HG03025 (cell line): Measurements from ENCODE around the gene PHYKPL.

Experiments used
- ATAC-seq: cut with Tn5 transposase; IDR thresholded peaks from one replicate; pipeline ENCODE4 v1.9.1; 2021; ENCODE audit warnings: mild to moderate bottlenecking, moderate library complexity; ENCODE audit not compliant: unreplicated experiment, low FRiP score

PHYKPL gene

DNA sequence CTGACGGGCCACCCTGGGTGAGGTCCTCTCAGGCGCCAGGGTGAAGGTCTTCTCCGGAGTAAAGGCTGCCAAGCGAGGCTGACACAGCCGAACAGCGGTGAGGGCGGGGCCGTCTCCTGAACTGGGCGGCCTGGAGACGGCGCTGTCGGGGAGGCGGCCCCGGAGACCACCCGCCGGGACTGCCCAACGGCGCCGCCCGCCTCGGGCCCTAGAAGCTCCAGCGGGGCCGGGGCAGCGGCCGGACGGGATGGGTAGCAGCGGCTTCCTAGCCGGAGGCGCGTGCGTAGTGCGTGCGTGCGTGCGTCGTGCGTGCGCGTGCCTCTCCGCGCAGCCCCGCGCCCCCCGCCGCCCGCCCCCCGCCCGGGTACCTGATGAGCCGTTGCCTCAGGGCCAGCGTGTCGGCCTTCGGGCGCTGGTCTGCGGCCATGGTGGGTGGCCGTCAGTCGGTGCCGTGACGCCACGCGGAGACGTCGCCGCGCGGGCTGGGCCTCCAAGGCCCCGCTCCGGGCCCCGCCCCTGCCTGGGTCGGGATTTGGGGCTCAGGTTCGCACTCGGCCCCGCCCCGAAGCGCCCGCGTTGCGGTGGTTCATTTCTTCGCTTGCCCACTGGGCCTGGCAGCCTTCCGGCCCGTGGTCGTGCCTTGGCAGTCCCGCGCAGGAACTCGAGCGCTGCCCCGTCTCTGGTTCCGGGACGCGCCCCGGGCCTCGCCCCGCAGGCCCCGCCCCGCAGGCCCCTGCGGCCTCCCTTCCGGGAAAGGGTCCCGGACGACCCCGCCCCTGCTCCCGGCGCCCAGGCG, at the start of gene PHYKPL:
Gene PHYKPL, minus strand, starts transcription at position 679 of the 796 bp plus-strand sequence. Its CDS starts 252 bp downstream, at position 427.
- ATAC-seq: peak; percentile 52

DNA sequence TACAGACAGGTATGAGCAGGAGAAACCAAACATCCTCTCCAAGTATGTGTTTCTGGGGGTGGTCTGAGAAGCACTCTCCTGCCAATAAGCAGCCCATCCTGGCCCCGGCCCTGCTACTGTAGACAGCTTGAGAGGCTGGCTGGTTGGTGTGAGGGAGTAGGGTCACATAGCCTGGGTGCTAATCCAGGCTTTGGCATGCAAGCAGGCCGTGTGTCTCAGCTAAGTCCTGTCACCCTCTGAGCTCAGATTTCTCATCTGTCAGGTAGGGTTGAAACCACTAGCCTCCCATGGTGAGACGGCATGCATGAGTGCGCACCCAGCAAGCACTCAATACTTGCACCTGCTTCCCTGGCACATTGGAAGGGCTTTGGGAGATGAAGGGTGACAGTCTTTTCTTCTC, 49.8 kb upstream of the PHYKPL start:
- no peak for ATAC-seq

DNA sequence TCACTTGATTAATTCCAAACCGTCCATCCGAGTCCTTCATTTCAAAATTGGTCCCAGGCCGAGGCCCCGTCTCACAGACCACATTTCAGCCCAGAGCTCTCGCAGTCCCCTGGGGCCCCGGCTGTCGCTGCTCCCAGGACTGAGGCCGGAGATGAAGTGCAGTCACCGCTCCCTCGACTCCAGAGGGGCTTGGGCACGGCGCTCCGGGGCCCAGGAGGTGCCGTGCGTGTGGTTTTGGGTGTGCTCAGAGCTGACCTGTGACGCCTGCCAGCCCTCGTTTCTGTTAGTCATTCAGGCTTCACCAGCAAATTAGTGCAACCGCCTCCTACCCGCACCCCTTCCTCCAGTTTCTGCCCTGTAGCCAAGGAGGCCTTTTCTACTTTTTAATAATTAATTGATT, 48.7 kb upstream of the PHYKPL start:
- ATAC-seq: no peak

DNA sequence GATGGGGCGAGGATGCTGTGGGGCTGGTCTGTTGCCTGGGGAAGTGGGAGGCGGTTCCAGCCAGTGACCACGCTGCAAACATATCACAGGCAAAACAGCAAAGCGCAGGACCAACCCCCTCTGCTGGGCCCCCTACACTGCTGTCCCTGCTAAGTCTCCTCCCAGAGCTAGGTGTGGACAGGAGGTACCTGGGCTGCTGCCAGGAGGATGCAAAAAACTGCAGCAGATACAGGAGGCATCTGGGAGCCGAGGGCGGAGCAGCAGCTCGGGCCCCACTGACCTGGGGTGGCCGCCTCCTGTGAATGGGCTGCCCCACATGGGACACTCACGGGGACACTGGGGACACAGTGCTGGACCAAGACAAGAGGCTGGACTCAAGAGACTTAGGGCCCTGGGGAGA, 48.0 kb upstream of the PHYKPL start:
- no peak for ATAC-seq

DNA sequence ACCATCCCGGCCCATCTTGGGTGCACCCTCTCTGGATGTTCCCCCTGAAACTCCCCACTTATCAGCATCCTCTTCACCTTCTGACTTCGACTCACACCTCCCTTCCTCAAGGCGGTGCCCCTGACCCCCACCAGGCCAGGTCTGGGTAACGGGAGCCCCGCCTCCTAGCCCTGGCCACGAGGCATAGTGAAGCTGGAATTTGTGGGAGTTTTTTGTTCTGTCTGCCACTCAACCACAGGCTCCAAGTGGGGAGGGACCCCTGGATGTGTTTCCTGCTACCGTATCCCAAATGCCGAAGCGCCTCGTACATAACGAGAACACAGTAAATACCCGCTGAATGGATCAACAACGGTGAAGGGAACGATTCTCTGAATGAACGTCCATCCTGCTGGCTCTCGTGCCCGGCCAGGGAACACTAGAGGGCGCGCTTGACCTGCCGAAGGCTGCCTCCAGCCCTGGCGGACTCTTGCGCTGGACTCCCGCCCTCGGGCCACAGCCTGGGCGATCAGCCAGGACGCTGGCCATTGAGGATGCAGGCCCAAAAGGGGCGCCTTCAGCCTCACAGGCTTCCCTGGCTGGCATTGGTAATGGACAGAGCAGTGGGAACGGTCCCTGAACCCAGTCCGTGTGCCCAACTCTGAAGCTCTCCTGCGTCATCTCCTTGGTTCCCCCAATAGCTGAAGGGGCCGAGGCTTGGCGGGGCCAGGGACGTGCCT, 47.3 kb upstream of the PHYKPL start:
- no peak for ATAC-seq

DNA sequence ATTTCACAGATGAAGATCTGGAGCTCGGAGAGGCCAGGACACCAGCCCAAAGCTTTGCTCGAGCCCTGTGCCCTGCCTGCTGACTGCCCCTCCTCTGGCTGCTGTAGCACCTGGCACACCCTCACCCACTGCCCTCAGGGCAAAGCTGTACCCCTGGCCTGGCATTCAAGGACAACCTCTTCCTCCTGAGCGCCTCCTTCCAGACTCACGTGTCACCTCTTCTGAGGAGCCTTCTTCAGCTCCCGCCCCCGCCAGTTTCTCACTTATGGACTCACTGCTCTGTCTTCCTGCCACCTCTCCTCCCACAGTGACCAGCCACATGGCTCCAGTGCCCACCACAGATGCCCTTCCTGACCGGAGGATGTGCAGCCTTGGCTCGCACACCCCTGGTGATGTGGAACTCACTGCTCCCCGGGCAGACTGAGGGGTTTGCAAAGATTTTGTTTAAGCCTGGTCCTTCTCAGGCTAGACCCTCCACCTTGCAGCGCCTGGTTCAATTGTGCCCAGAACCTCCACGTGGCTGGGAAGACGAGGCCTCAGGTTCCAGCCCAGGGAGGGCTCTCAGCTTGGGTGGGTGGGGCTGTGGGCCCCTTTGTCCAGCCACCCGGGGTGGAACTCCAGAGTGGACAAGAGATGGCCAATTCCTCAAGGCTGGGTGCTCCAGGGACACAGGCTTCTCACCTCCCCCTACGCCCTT, 46.6 kb upstream of the PHYKPL start:
- ATAC-seq: no peak

DNA sequence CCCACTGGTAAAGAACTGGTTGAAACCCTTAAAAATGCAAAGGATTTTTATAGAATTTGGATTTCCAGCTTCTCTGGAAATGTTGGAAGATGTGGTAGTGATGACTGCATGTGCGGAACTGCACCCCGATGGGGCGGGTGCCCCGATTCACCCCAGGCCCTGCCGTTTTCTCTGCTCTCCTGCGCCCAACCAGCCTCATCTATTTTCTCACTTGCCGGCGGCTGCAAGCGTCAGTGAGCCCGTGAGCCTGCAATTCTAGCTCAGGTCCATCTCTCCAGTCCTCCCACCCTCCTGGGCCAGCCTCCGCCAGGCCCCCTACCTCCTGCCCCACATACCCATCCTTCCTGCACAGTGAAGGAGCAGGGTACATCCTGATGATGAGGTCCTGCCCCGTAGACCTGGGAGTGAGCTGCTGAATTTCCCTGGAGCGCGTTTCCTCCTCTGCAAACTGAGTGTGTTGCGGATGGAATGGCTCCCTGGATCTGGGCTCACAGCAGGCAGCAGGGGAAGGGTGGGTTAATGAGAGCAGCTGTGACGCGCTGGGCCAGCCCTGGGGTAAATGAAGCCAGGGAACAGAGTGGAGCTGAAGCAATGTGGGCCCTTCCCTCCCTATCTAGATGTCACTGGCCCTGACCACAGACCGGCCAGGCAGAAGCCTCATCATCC, 45.9 kb upstream of the PHYKPL start:
- ATAC-seq: no peak

DNA sequence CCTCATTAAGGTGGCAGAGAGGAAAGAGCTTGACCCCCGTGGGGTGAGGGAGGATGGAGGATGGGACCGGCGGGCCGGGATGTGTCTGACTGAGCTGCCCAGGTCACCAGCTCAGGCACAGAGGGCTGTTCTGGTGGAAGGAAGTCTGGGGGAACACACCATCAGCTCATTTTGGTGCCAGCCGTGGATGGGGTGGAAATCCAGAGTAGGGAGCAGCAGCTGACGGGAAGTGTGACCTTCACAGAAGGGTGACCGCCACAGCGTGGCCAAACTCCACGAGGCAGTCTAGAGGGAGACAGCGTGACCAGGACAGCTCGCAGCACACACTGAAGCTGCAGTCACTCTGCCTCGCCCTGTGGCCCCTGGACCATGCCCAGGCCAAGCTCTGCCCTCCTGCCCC, 45.3 kb upstream of the PHYKPL start:
- ATAC-seq: no peak

DNA sequence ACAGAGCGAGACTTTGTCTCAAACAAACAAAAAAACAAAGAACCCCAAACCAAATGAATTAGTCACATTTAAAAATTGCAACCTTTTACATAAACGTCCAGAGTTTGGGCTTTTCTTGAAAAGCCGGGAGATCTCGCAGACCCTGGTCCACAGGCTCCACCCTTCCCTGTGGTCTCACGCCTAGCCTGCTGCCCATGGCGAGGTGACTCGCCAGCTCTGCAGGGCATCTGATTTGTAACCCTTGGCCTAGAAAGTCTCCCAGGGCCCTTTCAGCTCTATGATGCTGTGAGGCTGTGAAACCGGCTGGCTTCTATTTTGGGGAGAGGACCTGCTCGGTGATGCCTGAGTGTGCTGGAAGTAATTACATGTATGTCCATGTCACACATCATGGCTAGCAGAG, 44.7 kb upstream of the PHYKPL start:
- no peak for ATAC-seq

DNA sequence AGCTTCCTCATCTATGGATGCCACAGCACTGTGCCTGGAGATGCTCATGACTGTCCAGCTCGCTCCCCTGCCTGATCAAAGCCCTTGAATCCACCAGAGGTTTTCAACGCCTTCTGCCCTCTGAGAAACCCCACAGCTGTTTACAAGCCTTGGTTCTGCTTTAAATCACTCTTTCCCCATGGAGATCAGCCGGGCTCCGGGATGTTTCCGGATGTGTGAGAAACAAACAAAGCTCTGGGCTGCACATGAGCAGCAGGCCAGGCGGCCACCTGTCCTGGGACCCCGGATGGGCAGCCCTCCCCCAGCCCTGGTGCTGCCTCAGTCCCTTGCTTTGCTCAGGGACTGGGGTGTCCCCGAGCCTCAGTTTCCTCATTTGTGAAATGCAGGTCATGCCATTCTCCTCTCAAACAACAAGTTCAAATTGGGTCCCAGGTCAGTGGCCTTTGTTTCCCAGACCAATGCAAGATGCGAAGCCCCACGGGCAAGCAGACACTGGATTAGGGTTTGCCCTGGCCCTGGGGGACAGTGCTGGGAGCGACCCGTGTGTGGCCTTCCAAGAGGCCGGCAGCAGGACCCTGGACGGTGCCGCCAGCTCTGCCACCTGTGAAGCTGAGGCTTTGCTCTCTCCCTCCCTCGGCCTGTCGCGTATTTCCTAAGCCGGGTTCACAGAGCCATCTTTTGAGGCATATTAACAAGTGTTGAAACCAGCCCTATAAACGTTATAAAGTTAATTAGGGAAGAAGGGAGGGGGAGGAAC, 42.4 kb upstream of the PHYKPL start:
- ATAC-seq: no peak

DNA sequence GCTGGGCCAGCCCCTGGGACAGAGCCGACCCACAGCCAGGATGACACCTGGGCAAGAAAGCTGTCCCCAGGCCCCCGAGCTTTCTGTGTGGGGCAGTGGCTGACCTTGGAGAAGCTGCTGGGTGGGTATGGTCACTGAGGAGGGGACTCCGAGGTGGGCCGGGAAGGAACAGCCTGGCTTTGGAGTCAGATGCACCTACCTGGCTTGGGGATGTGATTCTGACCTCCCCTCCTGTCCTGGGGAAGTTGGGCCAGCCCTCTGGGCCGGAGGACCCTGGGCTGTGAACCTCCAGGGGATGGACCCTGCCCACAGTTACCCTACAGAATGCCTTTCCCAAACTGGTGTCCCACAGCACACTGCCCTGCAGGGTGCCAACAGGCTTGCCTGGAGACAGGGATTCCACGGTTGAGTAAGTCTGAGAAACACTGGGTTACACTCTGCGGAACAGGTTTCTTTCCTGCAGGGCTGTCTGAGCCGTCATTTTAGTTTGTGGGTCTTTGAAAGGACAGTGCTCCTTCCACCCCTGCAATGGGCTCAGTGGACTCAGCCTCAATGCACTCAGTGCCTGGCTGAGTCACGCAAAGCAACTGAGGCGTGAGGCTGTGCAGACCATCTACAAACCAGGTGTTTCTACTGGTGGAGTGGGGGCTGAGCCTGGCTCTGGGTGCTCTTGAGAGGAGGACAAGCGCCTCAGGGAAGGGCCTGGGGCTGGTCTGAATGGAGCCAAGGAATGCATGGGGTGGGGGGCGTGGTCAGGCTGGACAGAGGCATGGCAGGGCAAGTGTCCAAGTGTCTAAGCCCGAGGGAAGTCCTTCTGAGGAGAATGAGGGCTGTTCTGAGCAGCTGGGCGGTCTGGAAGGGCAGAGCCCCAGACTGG, 41.3 kb upstream of the PHYKPL start:
- ATAC-seq: no peak

DNA sequence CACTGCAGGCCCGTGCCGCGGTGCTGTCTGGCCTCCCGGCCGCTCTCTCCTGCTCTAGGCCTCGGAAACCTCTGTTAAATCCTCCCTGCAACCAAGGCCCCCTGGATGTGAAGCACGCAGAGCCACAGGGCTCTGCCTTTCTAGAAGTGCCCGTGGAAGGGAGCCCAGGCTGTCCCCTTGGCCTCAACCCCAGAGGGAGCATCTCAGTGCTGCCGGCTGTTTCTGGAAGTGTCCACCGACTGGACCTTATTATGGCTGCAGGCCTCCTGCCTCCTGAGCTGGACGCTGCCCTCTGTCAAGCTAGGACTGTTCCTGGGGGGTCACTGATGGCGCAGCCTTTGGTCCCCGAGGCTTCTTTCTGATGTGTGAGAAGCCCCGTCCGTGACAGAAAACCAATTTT, 40.4 kb upstream of the PHYKPL start:
- ATAC-seq: no peak

DNA sequence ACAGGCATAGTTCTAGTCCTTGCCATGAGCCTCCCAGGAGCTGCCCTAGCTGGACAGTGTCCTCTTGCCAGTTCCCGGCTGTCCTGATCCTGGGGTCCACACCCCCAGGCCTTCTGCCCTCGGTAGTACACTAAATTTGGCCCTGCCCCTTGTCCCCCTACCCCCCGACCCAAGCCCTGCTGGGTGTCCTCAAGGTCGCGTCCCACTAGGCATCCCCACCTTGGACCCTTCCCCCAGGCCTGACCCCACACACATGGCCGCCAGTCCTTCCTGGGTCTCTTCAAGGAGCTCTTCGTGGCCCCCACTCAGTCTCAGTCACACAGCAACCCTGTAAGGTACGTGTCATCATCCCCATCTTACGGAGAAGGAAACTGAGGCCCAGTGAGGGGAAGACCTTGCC, 40.0 kb upstream of the PHYKPL start:
- no peak for ATAC-seq

DNA sequence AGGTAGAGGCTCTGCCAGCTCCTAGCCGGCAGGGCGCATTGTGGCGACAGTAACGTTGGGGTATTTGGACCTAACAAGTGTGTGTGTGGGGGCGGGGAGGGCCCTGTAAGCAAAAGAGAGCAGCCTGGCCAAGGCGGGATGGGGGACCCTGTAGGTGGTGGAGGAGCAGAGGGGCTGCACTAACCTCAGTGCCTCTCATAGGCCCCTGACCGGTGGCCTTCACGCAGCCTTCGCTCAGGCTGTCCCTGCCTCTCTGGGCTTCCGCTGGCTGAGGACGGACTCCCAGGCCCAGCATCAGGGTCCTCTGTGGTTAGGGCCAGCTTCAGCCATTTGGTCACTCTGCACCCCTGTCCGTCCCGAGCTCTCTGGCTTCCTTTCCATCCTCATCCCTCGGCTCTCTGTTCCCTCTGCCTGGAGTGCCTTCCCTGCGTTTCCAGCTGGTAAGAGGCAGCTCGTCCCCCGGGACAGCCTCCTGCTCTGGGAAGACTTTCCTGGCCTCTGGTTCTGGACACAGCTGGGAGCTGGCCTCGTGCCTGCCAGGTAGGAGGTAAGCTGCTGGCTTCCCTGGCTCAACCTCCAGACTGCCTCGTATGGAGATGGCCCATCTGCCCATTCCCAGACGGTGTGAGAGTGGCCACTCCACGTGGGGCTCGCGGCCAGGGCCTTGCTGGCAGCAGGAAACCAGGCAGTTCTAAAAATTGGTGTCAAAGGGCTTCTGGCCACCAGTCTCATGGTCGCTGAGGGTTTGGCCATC, 39.3 kb upstream of the PHYKPL start:
- ATAC-seq: no peak

DNA sequence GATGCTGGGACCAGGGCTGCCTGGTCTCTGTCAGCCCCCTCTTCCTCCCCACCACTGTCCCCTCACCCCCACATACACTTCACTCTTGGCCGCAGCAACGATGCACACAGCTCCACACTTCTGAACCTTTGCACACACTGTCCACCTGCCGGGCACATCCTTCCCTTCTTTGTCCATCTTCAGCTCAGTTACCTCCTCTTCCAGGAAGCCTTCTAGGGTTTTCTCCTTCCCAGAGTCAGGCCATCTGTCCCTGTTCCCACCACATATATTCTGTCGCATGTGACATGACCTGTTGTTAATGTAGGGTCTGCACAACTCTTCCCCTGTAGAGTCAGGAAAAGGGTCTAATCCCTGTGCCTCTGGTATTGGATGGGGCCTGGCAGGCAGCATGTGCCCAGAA, 38.6 kb upstream of the PHYKPL start:
- ATAC-seq: no peak

DNA sequence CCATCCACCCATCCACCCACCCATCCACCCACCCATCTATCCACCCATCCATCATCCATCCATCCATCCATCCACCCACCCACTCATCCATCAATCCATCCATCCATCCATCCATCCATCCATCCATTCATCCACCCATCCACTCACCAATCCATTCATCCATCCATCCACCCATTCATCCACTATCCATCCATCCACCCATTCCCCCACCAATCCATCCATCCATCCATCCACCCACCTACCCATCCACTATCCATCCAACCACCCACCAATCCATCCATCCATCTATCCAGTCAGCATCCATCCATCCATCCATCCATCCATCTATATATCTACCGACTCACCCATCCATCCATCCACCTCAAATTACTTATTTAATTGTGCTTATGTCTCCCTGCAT, 36.9 kb upstream of the PHYKPL start:
- no peak for ATAC-seq

DNA sequence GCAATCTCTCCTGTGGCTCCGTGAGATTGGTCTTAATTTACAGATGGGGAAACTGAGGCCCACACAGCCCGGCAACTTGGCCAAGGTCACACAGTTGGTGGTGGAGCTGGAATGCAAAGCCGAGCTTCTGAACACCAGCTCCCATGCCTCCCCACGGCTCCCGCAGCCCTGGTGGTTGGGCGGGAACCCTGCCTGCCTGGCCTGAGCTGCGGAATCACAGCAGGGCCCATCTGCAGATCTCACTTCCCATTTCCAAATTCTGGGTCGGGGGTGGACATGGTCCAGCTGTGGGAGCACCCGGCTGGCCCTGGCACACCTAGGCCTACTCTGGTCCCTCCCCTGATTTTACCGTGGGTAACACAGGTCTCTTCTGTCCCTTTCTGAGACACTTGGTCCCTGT, 35.3 kb upstream of the PHYKPL start:
- no peak for ATAC-seq

DNA sequence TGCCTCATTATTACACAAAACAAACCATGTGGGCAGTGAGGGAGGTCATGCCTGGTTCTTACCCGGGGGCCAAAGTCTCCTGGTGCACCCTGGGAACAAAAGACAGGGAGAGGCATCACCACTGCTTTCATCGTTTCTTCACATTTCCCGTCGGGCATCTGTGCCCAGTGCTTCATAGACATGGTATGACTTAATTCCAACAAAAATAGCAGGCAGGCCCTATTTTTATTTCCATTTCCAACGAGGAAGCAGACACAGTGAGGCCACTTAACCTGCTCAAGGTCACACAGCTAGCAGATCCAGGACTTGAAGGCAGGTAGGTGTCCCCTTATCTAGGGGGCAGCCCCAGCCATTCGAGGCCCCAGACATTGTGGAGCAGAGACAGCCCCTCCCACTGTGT, 34.6 kb upstream of the PHYKPL start:
- no peak for ATAC-seq

DNA sequence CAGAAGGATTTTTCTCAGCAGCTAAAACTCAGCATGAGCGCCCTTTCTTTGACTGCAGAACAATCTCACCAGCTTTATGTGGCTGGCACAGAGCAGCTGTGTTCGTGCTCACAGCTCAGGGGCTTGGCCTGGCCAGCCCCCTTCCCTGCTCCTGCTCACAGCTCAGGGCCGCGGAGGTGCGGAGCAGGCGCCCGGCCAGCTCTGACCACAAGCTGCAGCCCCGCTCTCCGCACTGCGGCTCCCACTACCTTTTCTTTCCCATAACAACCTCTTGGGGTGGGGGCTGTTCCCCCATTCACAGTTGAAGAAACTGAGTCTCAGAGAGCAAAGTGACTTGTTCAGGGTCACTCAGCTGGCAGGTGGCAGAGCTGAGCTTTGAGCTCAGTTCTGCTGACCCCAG, 34.0 kb upstream of the PHYKPL start:
- ATAC-seq: no peak
